ENCODE results near the gene COL17A1. TPM values are rescaled to one million over a fixed set of nuclear protein-coding genes. Genes with fewer than 3 reads are reported as not detected.

The COL17A1 gene
- total RNA-seq, 4 donors from 2014 or later = 150 to 202 (median 191) TPM

- no peaks in the 10 kb centered on the region for H3K4me1 ChIP-seq
- no peaks in the 10 kb centered on the region for H3K27me3 ChIP-seq
- H3K36me3 ChIP-seq = peaks cover 3 to 98% (median 27%) of the 10 kb centered on the region in 3 donors
- DNase-seq = no peak
- intact Hi-C loops (cut with DNase I) = no loop called here
- WGBS, 2 donors = 64 to 65% methylated on average over 4 of the region's 4 CpGs
- TF ChIP-seq CTCF (IDR thresholded peaks at IDR 0.05) = no peak
- TF ChIP-seq POLR2A (IDR thresholded peaks at IDR 0.05) = no peak
- no peak overlapping the region for H3K27ac ChIP-seq
- no peaks in the 10 kb centered on the region for H3K9me3 ChIP-seq
- no peak overlapping the region for H3K4me3 ChIP-seq
Measured at GRCh38 chr10:104028823-104029520, 56.7 kb downstream of the COL17A1 start.

- Histone ChIP-seq H3K27ac (no peak overlapping the region), H3K9me3 (no peaks in the 10 kb centered on the region), H3K36me3 (peaks cover 3 to 98% (median 28%) of the 10 kb centered on the region in 3 donors), H3K4me1 (no peaks in the 10 kb centered on the region), H3K27me3 (no peaks in the 10 kb centered on the region), H3K4me3 (no peak overlapping the region)
- WGBS, 2 donors = 63 to 70% methylated on average over 6 of the region's 6 CpGs
- intact Hi-C loops (cut with DNase I) = no loop called here
- no peak for DNase-seq
- TF ChIP-seq POLR2A (IDR thresholded peaks at IDR 0.05) (no peak), CTCF (IDR thresholded peaks at IDR 0.05) (peak in 3 of 6 experiments; percentile 33 to 42 (median 36))
Measured at GRCh38 chr10:104028146-104028545, 57.5 kb downstream of the COL17A1 start.

GRCh38 chr10:104026762-104027161 lies 58.9 kb downstream of the COL17A1 start:
- H3K36me3 ChIP-seq = peaks cover 10 to 98% (median 29%) of the 10 kb centered on the region in 3 donors
- no peak overlapping the region for H3K4me3 ChIP-seq
- H3K27me3 ChIP-seq = no peaks in the 10 kb centered on the region
- 57 to 67% methylated on average over 2 of the region's 2 CpGs for WGBS, 2 donors
- H3K27ac ChIP-seq = no peak overlapping the region
- intact Hi-C loops (cut with DNase I) = no loop called here
- H3K4me1 ChIP-seq = no peaks in the 10 kb centered on the region
- H3K9me3 ChIP-seq = no peaks in the 10 kb centered on the region
- no peak for DNase-seq
- no peak for TF ChIP-seq POLR2A (IDR thresholded peaks at IDR 0.05)

GRCh38 chr10:104025524-104025923 lies 60.2 kb downstream of the COL17A1 start:
- Histone ChIP-seq H3K27ac (no peak overlapping the region), H3K9me3 (no peaks in the 10 kb centered on the region), H3K27me3 (no peaks in the 10 kb centered on the region), H3K4me1 (no peaks in the 10 kb centered on the region), H3K4me3 (no peak overlapping the region), H3K36me3 (peaks cover 11 to 98% (median 37%) of the 10 kb centered on the region in 3 donors)
- DNase-seq = no peak
- intact Hi-C loops (cut with DNase I) = no loop called here
- TF ChIP-seq POLR2A (IDR thresholded peaks at IDR 0.05) (no peak), CTCF (IDR thresholded peaks at IDR 0.05) (no peak)
- 76% methylated on average over 5 of the region's 5 CpGs for WGBS, 2 donors

- TF ChIP-seq CTCF (IDR thresholded peaks at IDR 0.05) (no peak), POLR2A (IDR thresholded peaks at IDR 0.05) (no peak)
- H3K27ac ChIP-seq = no peak overlapping the region
- H3K9me3 ChIP-seq = no peaks in the 10 kb centered on the region
- H3K36me3 ChIP-seq = peaks cover 11 to 100% (median 36%) of the 10 kb centered on the region in 3 donors
- intact Hi-C loops (cut with DNase I) = no loop called here
- 94% methylated on average over 5 of the region's 5 CpGs for WGBS, 2 donors
- H3K4me1 ChIP-seq = no peaks in the 10 kb centered on the region
- no peak overlapping the region for H3K4me3 ChIP-seq
- H3K27me3 ChIP-seq = no peaks in the 10 kb centered on the region
- no peak for DNase-seq
Measured at GRCh38 chr10:104022026-104022425, 63.7 kb downstream of the COL17A1 start.
